Neutrophil (primary cell): Measurements from ENCODE around the gene DPF3.

Source experiments
- H3K27ac ChIP-seq: fragments of 200-600 bp; sonication (generic); 2 replicates; pipeline ENCODE4 v1.5.1; 2016; ENCODE audit warnings: mild to moderate bottlenecking, moderate library complexity
- H3K27me3 ChIP-seq: fragments of 200-600 bp; sonication (generic); 2 replicates; pipeline ENCODE4 v1.6.0; 2016; ENCODE audit warnings: mild to moderate bottlenecking
- H3K36me3 ChIP-seq: fragments of 200-600 bp; sonication (generic); 2 replicates; pipeline ENCODE4 v1.5.1; 2017
- H3K4me1 ChIP-seq, 2 experiments: fragments of 200-600 bp in 1 of 2; sonication (generic) in 1 of 2; 1 replicate in 1 of 2; 2 replicates in 1 of 2; pipeline versions ENCODE4 v1.5.1 to v1.6.1; 2013 to 2016; ENCODE audit warnings: low read depth in 1 of 2, low read length in 1 of 2, mild to moderate bottlenecking in 1 of 2, moderate library complexity in 1 of 2; ENCODE audit not compliant: control insufficient read depth in 1 of 2, insufficient read depth in 1 of 2
- H3K4me3 ChIP-seq, 2 experiments: fragments of 200-600 bp in 1 of 2; sonication (generic) in 1 of 2; 1 replicate in 1 of 2; 2 replicates in 1 of 2; pipeline ENCODE4 v1.5.1; 2013 to 2016; ENCODE audit warnings: low read depth in 1 of 2, low read length in 1 of 2, mild to moderate bottlenecking in 1 of 2, moderate library complexity in 1 of 2
- H3K9me3 ChIP-seq: fragments of 200-600 bp; sonication (generic); 2 replicates; pipeline ENCODE4 v1.5.1; 2016
- CTCF ChIP-seq: fragments of 200-600 bp; sonication (generic); IDR thresholded peaks from 2 replicates; pipeline ENCODE4 v1.5.1; 2016; ENCODE audit warnings: antibody characterized with exemption

Gene DPF3

GRCh38 chr14:72583316-72584272 lies 310.3 kb downstream of the DPF3 start:
- H3K36me3 ChIP-seq: no peaks in the 10 kb centered on the region
- no peak overlapping the region for H3K27ac ChIP-seq
- no peak overlapping the region for H3K4me3 ChIP-seq
- no peak for TF ChIP-seq CTCF
- no peaks in the 10 kb centered on the region for H3K9me3 ChIP-seq
- peaks cover 17% of the 10 kb centered on the region for H3K27me3 ChIP-seq
- H3K4me1 ChIP-seq: no peaks in the 10 kb centered on the region

- Histone ChIP-seq H3K36me3 (no peaks in the 10 kb centered on the region), H3K4me1 (no peaks in the 10 kb centered on the region), H3K4me3 (no peak overlapping the region), H3K27ac (no peak overlapping the region), H3K9me3 (no peaks in the 10 kb centered on the region), H3K27me3 (peaks cover 23% of the 10 kb centered on the region)
- no peak for TF ChIP-seq CTCF
These were observed 311.3 kb downstream of the DPF3 start for GRCh38 chr14:72582582-72582981.

- no peak overlapping the region for H3K27ac ChIP-seq
- H3K4me3 ChIP-seq: no peak overlapping the region
- H3K27me3 ChIP-seq: peaks cover 42% of the 10 kb centered on the region
- no peak for TF ChIP-seq CTCF
- no peaks in the 10 kb centered on the region for H3K4me1 ChIP-seq
- H3K9me3 ChIP-seq: no peaks in the 10 kb centered on the region
- H3K36me3 ChIP-seq: no peaks in the 10 kb centered on the region
These were observed 315.4 kb downstream of the DPF3 start for GRCh38 chr14:72578514-72578913.

GRCh38 chr14:72577521-72577920 lies 316.4 kb downstream of the DPF3 start:
- Histone ChIP-seq H3K27me3 (peaks cover 48% of the 10 kb centered on the region), H3K9me3 (no peaks in the 10 kb centered on the region), H3K36me3 (no peaks in the 10 kb centered on the region), H3K4me3 (no peak overlapping the region), H3K4me1 (no peaks in the 10 kb centered on the region), H3K27ac (no peak overlapping the region)
- no peak for TF ChIP-seq CTCF

GRCh38 chr14:72576258-72576657 lies 317.6 kb downstream of the DPF3 start:
- H3K36me3 ChIP-seq: no peaks in the 10 kb centered on the region
- no peaks in the 10 kb centered on the region for H3K9me3 ChIP-seq
- no peaks in the 10 kb centered on the region for H3K4me1 ChIP-seq
- TF ChIP-seq CTCF: no peak
- peaks cover 53% of the 10 kb centered on the region for H3K27me3 ChIP-seq
- H3K4me3 ChIP-seq: no peak overlapping the region
- no peak overlapping the region for H3K27ac ChIP-seq
